ENCODE data around the gene MOCS2. TPM values are rescaled to one million over a fixed set of nuclear protein-coding genes. Genes with fewer than 3 reads are reported as not detected.

Gene MOCS2
- total and polyA plus RNA-seq, 4 donors: 25.3 to 71.0 (median 26.8) TPM

DNA sequence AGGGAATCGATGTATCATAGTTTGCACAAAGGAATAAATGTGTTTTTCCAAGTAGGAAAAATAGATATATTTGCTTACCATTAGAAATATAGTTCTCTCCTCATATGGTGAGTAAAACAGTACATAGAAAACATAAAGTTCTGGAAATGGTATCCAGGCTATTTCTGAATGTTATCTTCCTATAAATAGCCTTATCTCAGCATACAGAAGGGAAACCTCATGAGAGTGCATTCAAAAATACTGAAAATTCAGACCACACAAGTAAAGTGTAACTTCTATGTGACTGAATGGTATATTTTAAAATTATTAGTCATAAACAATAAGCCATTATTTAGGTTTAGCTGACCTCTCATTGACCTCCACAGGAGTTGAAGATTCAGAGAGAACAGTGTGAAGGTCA lies 43.5 kb downstream of the MOCS2 start:
- no peak for TF ChIP-seq CTCF (IDR thresholded peaks at IDR 0.05; ENCODE audit: control extremely low read depth, extremely low read depth)
- Histone ChIP-seq H3K9me3 (ENCODE audit: control insufficient read depth in 4 of 4, insufficient read depth in 3 of 4, low read length in 3 of 4) (no peaks in the 10 kb centered on the region), H3K36me3 (ENCODE audit: control insufficient read depth in 4 of 4, insufficient read depth in 4 of 4, low read length in 4 of 4) (peaks cover 0 to 6% (median 0%) of the 10 kb centered on the region in 4 donors), H3K4me1 (ENCODE audit: control insufficient read depth in 5 of 5, insufficient read depth in 5 of 5, low read length in 5 of 5) (no peaks in the 10 kb centered on the region), H3K4me3 (no peak overlapping the region), H3K9ac (ENCODE audit: insufficient read depth in 1 of 2, low read length in 2 of 2) (no peak overlapping the region), H3K27ac (ENCODE audit: low read depth in 1 of 2, low read length in 1 of 2) (no peak overlapping the region), H3K27me3 (ENCODE audit: control insufficient read depth in 3 of 3, insufficient read depth in 3 of 3, low read length in 2 of 3) (no peaks in the 10 kb centered on the region)
- WGBS, 2 donors: 88 to 91% methylated on average over 1 of the region's 1 CpG
- ATAC-seq (ENCODE audit: insufficient read depth, low FRiP score): no peak
- no peak for DNase-seq

- Histone ChIP-seq H3K9ac (ENCODE audit: insufficient read depth in 1 of 2, low read length in 2 of 2) (no peak overlapping the region), H3K27me3 (ENCODE audit: control insufficient read depth in 3 of 3, insufficient read depth in 3 of 3, low read length in 2 of 3) (no peaks in the 10 kb centered on the region), H3K9me3 (ENCODE audit: control insufficient read depth in 4 of 4, insufficient read depth in 3 of 4, low read length in 3 of 4) (no peaks in the 10 kb centered on the region), H3K27ac (ENCODE audit: low read depth in 1 of 2, low read length in 1 of 2) (no peak overlapping the region), H3K4me1 (ENCODE audit: control insufficient read depth in 5 of 5, insufficient read depth in 5 of 5, low read length in 5 of 5) (no peaks in the 10 kb centered on the region), H3K4me3 (no peak overlapping the region), H3K36me3 (ENCODE audit: control insufficient read depth in 4 of 4, insufficient read depth in 4 of 4, low read length in 4 of 4) (peaks cover 0 to 5% (median 2%) of the 10 kb centered on the region in 4 donors)
- TF ChIP-seq CTCF (IDR thresholded peaks at IDR 0.05; ENCODE audit: control extremely low read depth, extremely low read depth): no peak
- 91 to 95% methylated on average over 3 of the region's 3 CpGs for WGBS, 2 donors
- no peak for ATAC-seq (ENCODE audit: insufficient read depth, low FRiP score)
- DNase-seq: no peak
These were observed 45.8 kb downstream of the MOCS2 start for GRCh38 chr5:53063791-53064190.

GRCh38 chr5:53063176-53063575 lies 46.4 kb downstream of the MOCS2 start:
- Histone ChIP-seq H3K9me3 (ENCODE audit: control insufficient read depth in 4 of 4, insufficient read depth in 3 of 4, low read length in 3 of 4) (no peaks in the 10 kb centered on the region), H3K4me1 (ENCODE audit: control insufficient read depth in 5 of 5, insufficient read depth in 5 of 5, low read length in 5 of 5) (no peaks in the 10 kb centered on the region), H3K36me3 (ENCODE audit: control insufficient read depth in 4 of 4, insufficient read depth in 4 of 4, low read length in 4 of 4) (peaks cover 0 to 5% (median 2%) of the 10 kb centered on the region in 4 donors), H3K4me3 (no peak overlapping the region), H3K27ac (ENCODE audit: low read depth in 1 of 2, low read length in 1 of 2) (no peak overlapping the region), H3K9ac (ENCODE audit: insufficient read depth in 1 of 2, low read length in 2 of 2) (no peak overlapping the region), H3K27me3 (ENCODE audit: control insufficient read depth in 3 of 3, insufficient read depth in 3 of 3, low read length in 2 of 3) (no peaks in the 10 kb centered on the region)
- no peak for ATAC-seq (ENCODE audit: insufficient read depth, low FRiP score)
- no peak for TF ChIP-seq CTCF (IDR thresholded peaks at IDR 0.05; ENCODE audit: control extremely low read depth, extremely low read depth)
- 65 to 87% methylated on average over 2 of the region's 2 CpGs for WGBS, 2 donors
- no peak for DNase-seq

DNA sequence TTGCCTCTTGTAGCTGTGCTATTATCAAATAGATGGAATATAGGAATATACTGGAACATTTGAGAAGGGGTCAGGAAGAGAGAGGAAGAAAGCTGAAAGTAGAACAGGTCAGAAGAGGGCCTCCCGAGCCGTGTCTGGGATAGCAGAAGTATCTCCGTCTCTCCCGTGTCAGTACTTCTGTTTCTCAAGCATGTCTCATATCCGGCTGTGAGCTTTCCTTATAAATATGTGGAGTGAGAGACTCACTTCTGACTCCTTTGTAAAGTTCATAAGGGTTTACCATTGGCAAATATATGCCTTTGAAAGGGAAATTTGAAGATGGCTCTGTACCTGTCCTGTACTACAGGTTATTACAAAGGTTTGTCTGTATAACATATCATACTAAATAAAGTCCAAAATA lies 50.3 kb downstream of the MOCS2 start:
- TF ChIP-seq CTCF (IDR thresholded peaks at IDR 0.05; ENCODE audit: control extremely low read depth, extremely low read depth): no peak
- no peak for ATAC-seq (ENCODE audit: insufficient read depth, low FRiP score)
- H3K4me1 ChIP-seq (ENCODE audit: control insufficient read depth in 5 of 5, insufficient read depth in 5 of 5, low read length in 5 of 5): no peaks in the 10 kb centered on the region
- no peaks in the 10 kb centered on the region for H3K27me3 ChIP-seq (ENCODE audit: control insufficient read depth in 3 of 3, insufficient read depth in 3 of 3, low read length in 2 of 3)
- 90 to 91% methylated on average over 5 of the region's 5 CpGs for WGBS, 2 donors
- no peak overlapping the region for H3K27ac ChIP-seq (ENCODE audit: low read depth in 1 of 2, low read length in 1 of 2)
- H3K4me3 ChIP-seq: no peak overlapping the region
- peaks cover 0 to 8% (median under 1%) of the 10 kb centered on the region in 4 donors for H3K36me3 ChIP-seq (ENCODE audit: control insufficient read depth in 4 of 4, insufficient read depth in 4 of 4, low read length in 4 of 4)
- no peaks in the 10 kb centered on the region for H3K9me3 ChIP-seq (ENCODE audit: control insufficient read depth in 4 of 4, insufficient read depth in 3 of 4, low read length in 3 of 4)
- DNase-seq: no peak
- no peak overlapping the region for H3K9ac ChIP-seq (ENCODE audit: insufficient read depth in 1 of 2, low read length in 2 of 2)

Data from lung (tissue), 12 donors.